Activated CD4-positive, alpha-beta T cell treated with anti-CD3 and anti-CD28 coated beads, Interleukin-2, amount 10 ng/mL, durations not matched to agents 24 days and 14 days (primary cell): ENCODE results near the gene OR52E1. TPM values are rescaled to one million over a fixed set of nuclear protein-coding genes. Genes with fewer than 3 reads are reported as not detected.

ENCODE experiments used
- DNase-seq: peaks from one replicate; pipeline ENCODE4 v3.0.0; 2022
- H3K27ac Mint-ChIP-seq: one replicate; pipeline ENCODE4 v1.8.0; 2022; ENCODE audit warnings: mild to moderate bottlenecking, mixed read lengths
- H3K27me3 Mint-ChIP-seq: one replicate; pipeline ENCODE4 v1.8.0; 2022; ENCODE audit warnings: mixed read lengths
- H3K36me3 Mint-ChIP-seq: one replicate; pipeline ENCODE4 v1.8.0; 2022; ENCODE audit warnings: low read depth, mild to moderate bottlenecking, mixed read lengths
- H3K4me1 Mint-ChIP-seq: one replicate; pipeline ENCODE4 v1.8.0; 2021; ENCODE audit warnings: mixed read lengths
- H3K4me3 Mint-ChIP-seq: one replicate; pipeline ENCODE4 v1.8.0; 2022; ENCODE audit warnings: mild to moderate bottlenecking, moderate library complexity, mixed read lengths
- H3K9me3 Mint-ChIP-seq: one replicate; pipeline ENCODE4 v1.8.0; 2021; ENCODE audit warnings: mixed read lengths
- intact Hi-C: fragments of 100-400 bp; cut with micrococcal nuclease; formaldehyde crosslinking; loops from one replicate; pipeline ENCODE4 v1.15.1; 2023
- total RNA-seq: library from RNA; stranded (reverse); gene quantifications from 2 replicates; pipeline ENCODE4 v1.2.3, GENCODE V29; 2022

Gene OR52E1
- total RNA-seq, 1 donor from 2014 or later = not detected

DNA sequence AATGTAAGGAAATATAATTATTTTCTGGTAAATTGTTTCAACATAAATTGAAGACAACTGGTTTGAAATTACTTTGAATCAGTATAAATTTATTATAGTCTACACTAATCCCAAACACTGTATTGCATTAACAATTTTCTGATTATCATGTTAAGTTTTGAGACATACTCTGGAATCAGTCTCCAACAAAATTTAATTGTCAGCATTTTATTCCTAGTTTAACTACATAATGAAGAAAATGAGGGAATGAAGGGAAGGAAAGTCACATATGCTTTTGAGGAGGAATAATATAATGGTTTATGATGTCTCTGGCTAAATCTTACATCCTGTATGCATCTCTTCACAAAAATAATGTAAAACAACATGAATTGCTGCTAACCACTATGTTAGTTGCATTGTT, 14.2 kb downstream of the OR52E1 start:
- DNase-seq = no peak
- Mint-ChIP-seq H3K27ac (no peak overlapping the region), H3K9me3 (no peaks in the 10 kb centered on the region), H3K27me3 (no peaks in the 10 kb centered on the region), H3K4me1 (no peaks in the 10 kb centered on the region), H3K4me3 (no peak overlapping the region), H3K36me3 (no peaks in the 10 kb centered on the region)
- intact Hi-C loops = no loop called here

DNA sequence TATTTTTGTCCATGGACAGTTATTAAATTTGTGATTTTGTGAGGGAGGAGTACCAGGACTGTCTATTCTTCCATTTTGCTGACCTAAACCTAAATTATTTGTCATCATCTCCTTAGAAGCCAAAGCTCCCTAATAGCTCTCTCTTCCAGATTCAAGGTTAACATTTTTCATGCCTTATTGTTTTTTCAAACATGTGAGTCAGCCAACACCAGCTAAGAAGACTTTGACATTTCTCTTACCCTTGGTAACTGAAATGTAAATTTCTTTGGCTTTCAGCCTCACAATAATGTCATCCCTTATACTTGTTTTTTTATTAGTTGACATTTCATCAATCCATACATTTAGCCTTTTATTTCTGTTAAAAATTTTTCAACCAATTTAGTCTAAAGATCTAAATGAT, 19.2 kb downstream of the OR52E1 start:
- no peak overlapping the region for H3K27ac Mint-ChIP-seq
- no peak overlapping the region for H3K4me3 Mint-ChIP-seq
- H3K36me3 Mint-ChIP-seq = no peaks in the 10 kb centered on the region
- no peak for DNase-seq
- no peaks in the 10 kb centered on the region for H3K9me3 Mint-ChIP-seq
- intact Hi-C loops = no loop called here
- H3K27me3 Mint-ChIP-seq = no peaks in the 10 kb centered on the region
- no peaks in the 10 kb centered on the region for H3K4me1 Mint-ChIP-seq

DNA sequence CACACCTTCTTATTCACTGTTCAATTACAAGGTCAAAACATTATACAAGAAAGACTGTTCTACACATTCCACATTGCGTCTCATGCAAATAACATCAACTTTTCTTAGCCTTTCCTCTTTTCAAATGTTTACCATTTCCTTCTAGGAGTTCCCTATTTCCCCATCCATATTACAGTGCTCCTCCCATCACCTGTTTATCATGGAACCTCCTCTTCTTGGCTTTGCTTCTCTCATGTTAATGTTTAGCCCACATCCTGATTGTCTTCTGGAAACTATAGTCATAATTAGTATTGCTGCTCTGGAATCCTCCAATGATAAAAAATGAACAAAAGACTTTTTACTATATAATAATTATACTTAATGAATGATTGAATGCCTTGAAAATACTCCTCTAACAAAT, 21.3 kb downstream of the OR52E1 start:
- no peaks in the 10 kb centered on the region for H3K4me1 Mint-ChIP-seq
- DNase-seq = no peak
- no peaks in the 10 kb centered on the region for H3K9me3 Mint-ChIP-seq
- no peaks in the 10 kb centered on the region for H3K36me3 Mint-ChIP-seq
- intact Hi-C loops = no loop called here
- H3K27me3 Mint-ChIP-seq = no peaks in the 10 kb centered on the region
- no peak overlapping the region for H3K4me3 Mint-ChIP-seq
- H3K27ac Mint-ChIP-seq = no peak overlapping the region

GRCh38 chr11:5092821-5093585, 23.6 kb downstream of the OR52E1 start:
- Mint-ChIP-seq H3K4me1 (no peaks in the 10 kb centered on the region), H3K4me3 (no peak overlapping the region), H3K27me3 (no peaks in the 10 kb centered on the region), H3K36me3 (no peaks in the 10 kb centered on the region), H3K27ac (no peak overlapping the region), H3K9me3 (no peaks in the 10 kb centered on the region)
- DNase-seq = no peak
- intact Hi-C loops = no loop called here

- no peak overlapping the region for H3K27ac Mint-ChIP-seq
- DNase-seq = no peak
- H3K4me1 Mint-ChIP-seq = no peaks in the 10 kb centered on the region
- H3K9me3 Mint-ChIP-seq = no peaks in the 10 kb centered on the region
- no peaks in the 10 kb centered on the region for H3K27me3 Mint-ChIP-seq
- H3K36me3 Mint-ChIP-seq = no peaks in the 10 kb centered on the region
- intact Hi-C loops = no loop called here
- H3K4me3 Mint-ChIP-seq = no peak overlapping the region
Observed at GRCh38 chr11:5096011-5096410, 26.6 kb downstream of the OR52E1 start.

DNA sequence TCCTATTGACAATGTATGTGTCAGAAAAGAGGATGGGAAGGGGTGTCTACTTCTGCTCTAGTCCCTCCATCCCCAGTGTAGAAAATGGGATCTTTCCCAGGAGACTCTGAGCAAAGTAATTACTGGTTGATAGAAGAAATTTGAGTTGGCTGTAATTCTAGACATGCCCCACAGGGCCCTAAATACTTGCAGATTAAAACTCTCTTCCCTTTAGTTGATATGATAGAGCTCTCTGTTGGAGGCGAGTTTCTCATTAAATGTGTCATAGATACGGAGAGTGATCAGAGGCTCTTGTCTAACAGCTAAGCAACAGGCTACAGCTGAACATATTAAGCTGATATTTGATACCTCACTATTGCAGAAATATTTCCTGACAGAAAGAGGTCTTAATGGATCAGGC, 32.9 kb downstream of the OR52E1 start:
- Mint-ChIP-seq H3K4me3 (no peak overlapping the region), H3K36me3 (no peaks in the 10 kb centered on the region), H3K9me3 (no peaks in the 10 kb centered on the region), H3K27me3 (no peaks in the 10 kb centered on the region), H3K4me1 (no peaks in the 10 kb centered on the region), H3K27ac (no peak overlapping the region)
- intact Hi-C loops = no loop called here
- DNase-seq = no peak

GRCh38 chr11:5103066-5103465, 33.7 kb downstream of the OR52E1 start:
- Mint-ChIP-seq H3K4me3 (no peak overlapping the region), H3K27ac (no peak overlapping the region)

DNA sequence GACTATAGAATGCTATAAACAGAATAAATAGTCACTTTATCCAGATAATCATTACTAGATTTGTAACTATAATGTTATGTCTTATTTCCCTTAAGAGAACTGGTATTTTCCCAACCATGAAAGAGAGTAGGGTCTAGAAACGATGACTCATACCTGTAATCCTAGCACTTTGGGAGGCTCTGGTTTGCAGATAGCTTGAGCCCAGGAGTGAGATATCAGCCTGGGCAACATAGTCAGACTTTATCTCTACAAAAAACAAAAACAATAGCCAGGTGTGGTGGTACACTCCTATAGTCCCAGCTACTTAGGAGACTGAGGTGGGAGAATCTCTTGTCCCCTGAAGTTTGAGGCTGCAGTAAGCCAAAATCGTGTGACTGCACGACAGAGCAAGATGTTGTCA, 37.9 kb downstream of the OR52E1 start:
- intact Hi-C loops = no loop called here
- no peaks in the 10 kb centered on the region for H3K27me3 Mint-ChIP-seq
- H3K4me3 Mint-ChIP-seq = no peak overlapping the region
- no peaks in the 10 kb centered on the region for H3K9me3 Mint-ChIP-seq
- H3K36me3 Mint-ChIP-seq = no peaks in the 10 kb centered on the region
- no peaks in the 10 kb centered on the region for H3K4me1 Mint-ChIP-seq
- DNase-seq = no peak
- H3K27ac Mint-ChIP-seq = no peak overlapping the region

More at GRCh38 chr11:5103066-5103465, 33.7 kb downstream of the OR52E1 start:
- intact Hi-C loops = no loop called here
- no peaks in the 10 kb centered on the region for H3K27me3 Mint-ChIP-seq
- no peaks in the 10 kb centered on the region for H3K9me3 Mint-ChIP-seq
- DNase-seq = no peak
- H3K36me3 Mint-ChIP-seq = no peaks in the 10 kb centered on the region
- H3K4me1 Mint-ChIP-seq = no peaks in the 10 kb centered on the region

DNA sequence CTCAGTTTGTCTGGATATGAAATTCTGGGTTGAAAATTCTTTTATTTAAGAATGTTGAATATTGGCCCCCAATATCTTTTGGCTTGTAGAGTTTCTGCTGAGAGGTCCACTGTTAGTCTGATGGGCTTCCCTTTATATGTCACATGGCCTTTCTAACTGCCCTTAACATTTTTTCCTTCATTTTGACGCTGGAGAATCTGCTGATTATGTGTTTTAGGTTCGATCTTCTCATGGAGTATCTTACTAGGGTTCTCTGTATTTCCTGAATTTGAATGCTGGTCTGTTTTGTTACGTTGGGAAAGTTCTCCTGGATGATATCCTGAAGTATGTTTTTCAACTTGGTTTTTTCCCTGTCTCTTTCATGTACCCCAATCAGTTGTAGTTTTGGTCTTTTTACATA, 46.0 kb downstream of the OR52E1 start:
- Mint-ChIP-seq H3K4me1 (no peaks in the 10 kb centered on the region), H3K27ac (no peak overlapping the region), H3K4me3 (no peak overlapping the region), H3K27me3 (peaks cover 2% of the 10 kb centered on the region), H3K9me3 (no peaks in the 10 kb centered on the region), H3K36me3 (no peaks in the 10 kb centered on the region)
- no peak for DNase-seq
- intact Hi-C loops = no loop called here

- Mint-ChIP-seq H3K9me3 (no peaks in the 10 kb centered on the region), H3K4me3 (no peak overlapping the region), H3K27ac (no peak overlapping the region), H3K36me3 (no peaks in the 10 kb centered on the region), H3K4me1 (no peaks in the 10 kb centered on the region), H3K27me3 (peaks cover 2% of the 10 kb centered on the region)
- intact Hi-C loops = no loop called here
- DNase-seq = no peak
Observed at GRCh38 chr11:5117588-5117987, 48.2 kb downstream of the OR52E1 start.

- H3K4me1 Mint-ChIP-seq = no peaks in the 10 kb centered on the region
- H3K27me3 Mint-ChIP-seq = peaks cover under 1% of the 10 kb centered on the region
- intact Hi-C loops = no loop called here
- no peaks in the 10 kb centered on the region for H3K36me3 Mint-ChIP-seq
- no peak overlapping the region for H3K4me3 Mint-ChIP-seq
- H3K27ac Mint-ChIP-seq = no peak overlapping the region
- no peaks in the 10 kb centered on the region for H3K9me3 Mint-ChIP-seq
- DNase-seq = no peak
Observed at GRCh38 chr11:5118893-5119292, 49.5 kb downstream of the OR52E1 start.

Other genes with a start within 250 kb of the OR52E1 start
- not detected in 2 replicates for gene OR51F2, start 248.3 kb upstream of the OR52E1 start, total RNA-seq
- gene OR51S1, start 220.4 kb upstream of the OR52E1 start, total RNA-seq = not detected in 2 replicates
- gene OR51T1, start 187.7 kb upstream of the OR52E1 start, total RNA-seq = not detected in 2 replicates
- gene OR51A7, start 165.8 kb upstream of the OR52E1 start, total RNA-seq = not detected in 2 replicates
- not detected in 2 replicates for gene OR51G2, start 150.2 kb upstream of the OR52E1 start, total RNA-seq
- not detected in 2 replicates for gene OR51G1, start 145.2 kb upstream of the OR52E1 start, total RNA-seq
- not detected in 2 replicates for gene OR51A4, start 122.0 kb upstream of the OR52E1 start, total RNA-seq
- not detected in 2 replicates for gene OR51A2, start 113.9 kb upstream of the OR52E1 start, total RNA-seq
- not detected in 2 replicates for gene OR51L1, start 74.7 kb upstream of the OR52E1 start, total RNA-seq
- not detected in 2 replicates for gene OR52J3, start 23.0 kb upstream of the OR52E1 start, total RNA-seq
- not detected in 2 replicates for gene OR52E2, start 9.9 kb upstream of the OR52E1 start, total RNA-seq
- not detected in 2 replicates for gene OR52A5, start 68.8 kb downstream of the OR52E1 start, total RNA-seq
- gene OR52A1, start 85.2 kb downstream of the OR52E1 start, total RNA-seq = not detected in 2 replicates
- not detected in 2 replicates for gene OR51V1, start 131.1 kb downstream of the OR52E1 start, total RNA-seq
- not detected in 2 replicates for gene HBB, start 157.5 kb downstream of the OR52E1 start, total RNA-seq
- not detected in 2 replicates for gene HBD, start 164.9 kb downstream of the OR52E1 start, total RNA-seq
- not detected in 2 replicates for gene HBG1, start 180.3 kb downstream of the OR52E1 start, total RNA-seq
- gene HBG2, start 185.2 kb downstream of the OR52E1 start, total RNA-seq = not detected in 2 replicates
- not detected in 2 replicates for gene HBE1, start 200.4 kb downstream of the OR52E1 start, total RNA-seq
- gene OR51B4, start 232.4 kb downstream of the OR52E1 start, total RNA-seq = not detected in 2 replicates